Measurements from ENCODE around the gene RHOD. TPM values are rescaled to one million over a fixed set of nuclear protein-coding genes. Genes with fewer than 3 reads are reported as not detected.

Gene RHOD
- total and polyA plus RNA-seq, 10 of the 15 experiments (the other 5 are each of a cell fraction or from before 2014, with no cell fraction given) = 0.15 to 2.6 (median 1.9) TPM; not detected in 2

GRCh38 chr11:67024410-67024809 is 32.2 kb upstream of the RHOD start:
- ChIA-PET POLR2A (no interaction called here), CTCF (interaction anchor here (0.5 kb wide), 1 partner anchor 489 kb away, joined by 3 read pairs; no protein-coding TSS in a partner anchor), SMC1A (ENCODE audit: uncharacterized antibody, unreplicated experiment) (no interaction called here), RAD21 (ENCODE audit: unreplicated experiment) (no interaction called here)
- Histone ChIP-seq H3K79me2 (ENCODE audit: control insufficient read depth, insufficient read depth, low read length) (no peaks in the 10 kb centered on the region), H3K4me1 (ENCODE audit: control insufficient read depth, insufficient read depth, low read length) (peaks cover 42% of the 10 kb centered on the region), H3K36me3 (ENCODE audit: control insufficient read depth in 2 of 2, insufficient read depth in 2 of 2, low read length in 1 of 2) (no peaks in the 10 kb centered on the region), H3K9ac (ENCODE audit: control insufficient read depth, insufficient read depth, low read length) (no peak overlapping the region), H4K20me1 (ENCODE audit: control insufficient read depth, insufficient read depth) (no peaks in the 10 kb centered on the region), H3K9me3 (replicated peaks; ENCODE audit: control insufficient read depth, insufficient read depth, low read length) (no peaks in the 10 kb centered on the region; the same call in 2 of the 3 replicates), H3K4me2 (ENCODE audit: control insufficient read depth, insufficient read depth) (peak overlapping the region; percentile 21; the same call in 1 of the 2 replicates), H2AFZ (ENCODE audit: control insufficient read depth, low read depth, low read length) (no peak overlapping the region), H3K27me3 (replicated peaks in 1 of 2; ENCODE audit: control insufficient read depth in 2 of 2, insufficient read depth in 2 of 2, low read length in 1 of 2) (peaks cover 0 to 8% of the 10 kb centered on the region in 2 experiments; a peak in 3 of 4 replicates), H3K4me3 (no peak overlapping the region), H3K27ac (ENCODE audit: control insufficient read depth, insufficient read depth) (no peak overlapping the region)
- WGBS (ENCODE audit: insufficient coverage, insufficient replicate concordance, low lambda C conversion rate, missing lambda C conversion rate) = 0% methylated on average over 5 of the region's 5 CpGs
- in situ Hi-C loops (cut with MboI) (no loop called here), intact Hi-C loops (cut with micrococcal nuclease; ENCODE audit: unreplicated experiment) (no loop called here)
- no peak for DNase-seq (ENCODE audit: low read depth, low spot score)
- BruUV-seq (replicated peaks) = no TSS peak
- FAIRE-seq = no peak
- no peak; the same call in 2 of the 3 replicates for ATAC-seq
- TF ChIP-seq NFIC (IDR thresholded peaks at IDR 0.05; ENCODE audit: low read depth, low read length) (peak; percentile 29; the same call in 1 of the 2 replicates), MTA3 (IDR thresholded peaks at IDR 0.05; ENCODE audit: borderline replicate concordance, low read length) (0 out of 2 replicates have a peak, but pooled peaks have one; percentile 33), CREB1 (IDR thresholded peaks at IDR 0.05; ENCODE audit: low read depth) (no peak), ZNF592 (IDR thresholded peaks at IDR 0.05) (no peak), CBFB (IDR thresholded peaks at IDR 0.05; ENCODE audit: low read depth) (peak; percentile 90), ZNF217 (IDR thresholded peaks at IDR 0.05) (no peak), E2F8 (IDR thresholded peaks at IDR 0.05; ENCODE audit: low read depth, partially characterized antibody) (no peak), EED (IDR thresholded peaks at IDR 0.05; ENCODE audit: low read depth) (peak; percentile 54; the same call in 1 of the 2 replicates), E4F1 (IDR thresholded peaks at IDR 0.05; ENCODE audit: borderline replicate concordance, partially characterized antibody) (no peak), ZBTB11 (CRISPR knock-in tag; IDR thresholded peaks at IDR 0.05) (no peak), MEF2A (IDR thresholded peaks at IDR 0.05; ENCODE audit: insufficient read depth, low read depth, low read length) (0 out of 2 replicates have a peak, but pooled peaks have one; percentile 34)
